H9 (cell line): ENCODE data around the gene USP4. TPM values are rescaled to one million over a fixed set of nuclear protein-coding genes. Genes with fewer than 3 reads are reported as not detected.

Source experiments
- DNase-seq: peaks from one replicate; pipeline ENCODE4 v3.0.0-alpha.2; 2017
- H2AFZ ChIP-seq: one replicate; pipeline ENCODE4 v1.6.1; 2013; ENCODE audit warnings: mild to moderate bottlenecking, low read length, control low read depth, moderate library complexity
- H2AK5ac ChIP-seq: 2 replicates; pipeline ENCODE4 v1.6.1; 2013; ENCODE audit warnings: low read length, control low read depth, mixed read lengths; ENCODE audit not compliant: insufficient read length
- H2BK120ac ChIP-seq: one replicate; pipeline ENCODE4 v1.6.1; 2013; ENCODE audit warnings: low read depth, mild to moderate bottlenecking, low read length, control low read depth, inconsistent platforms; ENCODE audit not compliant: poor library complexity, severe bottlenecking
- H2BK12ac ChIP-seq: 2 replicates; pipeline ENCODE4 v1.6.1; 2013; ENCODE audit warnings: low read length, control low read depth, mixed read lengths, low read depth; ENCODE audit not compliant: insufficient read length
- H2BK15ac ChIP-seq: 2 replicates; pipeline ENCODE4 v1.6.1; 2013; ENCODE audit warnings: low read depth, low read length, control low read depth
- H2BK20ac ChIP-seq: one replicate; pipeline ENCODE4 v1.6.1; 2013; ENCODE audit warnings: low read depth, mild to moderate bottlenecking, low read length, control low read depth, inconsistent platforms; ENCODE audit not compliant: poor library complexity, severe bottlenecking
- H2BK5ac ChIP-seq: 2 replicates; pipeline ENCODE4 v1.6.1; 2013; ENCODE audit warnings: low read length, control low read depth, mixed read lengths; ENCODE audit not compliant: insufficient read length
- H3K14ac ChIP-seq: 2 replicates; pipeline ENCODE4 v1.6.1; 2013; ENCODE audit warnings: low read length, control low read depth; ENCODE audit not compliant: insufficient read depth
- H3K18ac ChIP-seq: 2 replicates; pipeline ENCODE4 v1.6.1; 2013; ENCODE audit warnings: low read depth, mild to moderate bottlenecking, mixed read lengths, low read length, control low read depth; ENCODE audit not compliant: insufficient read length
- H3K23ac ChIP-seq: 2 replicates; pipeline ENCODE4 v1.6.1; 2013; ENCODE audit warnings: low read length, control low read depth, mixed read lengths, low read depth; ENCODE audit not compliant: insufficient read length
- H3K23me2 ChIP-seq: 2 replicates; pipeline ENCODE4 v1.6.1; 2013; ENCODE audit warnings: low read depth, mild to moderate bottlenecking, mixed read lengths, low read length, control low read depth; ENCODE audit not compliant: insufficient read length, poor library complexity, severe bottlenecking
- H3K27ac ChIP-seq: 2 replicates; pipeline ENCODE4 v1.5.1; 2013; ENCODE audit warnings: low read length, control low read depth, mixed read lengths, low read depth; ENCODE audit not compliant: insufficient read length
- H3K27me3 ChIP-seq: 2 replicates; pipeline ENCODE4 v1.6.1; 2013; ENCODE audit warnings: low read length, control low read depth, inconsistent platforms; ENCODE audit not compliant: insufficient read depth
- H3K4ac ChIP-seq: 2 replicates; pipeline ENCODE4 v1.6.1; 2013; ENCODE audit warnings: low read depth, mild to moderate bottlenecking, control low read depth, inconsistent platforms, low read length, moderate library complexity
- H3K4me1 ChIP-seq: 2 replicates; pipeline ENCODE4 v1.6.1; 2013; ENCODE audit warnings: low read length, control low read depth, inconsistent platforms; ENCODE audit not compliant: insufficient read depth
- H3K4me2 ChIP-seq: 2 replicates; pipeline ENCODE4 v1.6.1; 2013; ENCODE audit warnings: low read length, control low read depth, mixed read lengths; ENCODE audit not compliant: insufficient read length, insufficient read depth
- H3K56ac ChIP-seq: 2 replicates; pipeline ENCODE4 v1.6.1; 2013; ENCODE audit warnings: low read depth, mild to moderate bottlenecking, mixed read lengths, low read length, control low read depth; ENCODE audit not compliant: insufficient read length
- H3K79me1 ChIP-seq: 2 replicates; pipeline ENCODE4 v1.6.1; 2013; ENCODE audit warnings: low read depth, mild to moderate bottlenecking, moderate library complexity, low read length, control low read depth, inconsistent platforms; ENCODE audit not compliant: insufficient read depth, poor library complexity, severe bottlenecking
- H3K79me2 ChIP-seq: 2 replicates; pipeline ENCODE4 v1.6.1; 2013; ENCODE audit warnings: low read length, control low read depth, inconsistent platforms; ENCODE audit not compliant: insufficient read depth
- H3K9ac ChIP-seq: 2 replicates; pipeline ENCODE4 v1.6.1; 2013; ENCODE audit warnings: low read length, control low read depth, mixed read lengths; ENCODE audit not compliant: insufficient read length; ENCODE audit errors: extremely low read depth
- H3K9me3 ChIP-seq: one replicate; pipeline ENCODE4 v1.6.1; 2013; ENCODE audit warnings: low read depth, low read length, inconsistent platforms; ENCODE audit not compliant: control insufficient read depth
- H3T11ph ChIP-seq: one replicate; pipeline ENCODE4 v1.6.1; 2013; ENCODE audit warnings: mild to moderate bottlenecking, low read length, control low read depth, inconsistent platforms
- H4K20me1 ChIP-seq: one replicate; pipeline ENCODE4 v1.6.1; 2013; ENCODE audit not compliant: control insufficient read depth, insufficient read length, insufficient read depth
- H4K5ac ChIP-seq: 2 replicates; pipeline ENCODE4 v1.6.1; 2013; ENCODE audit warnings: low read depth, mild to moderate bottlenecking, mixed read lengths, low read length, control low read depth; ENCODE audit not compliant: insufficient read length
- H4K8ac ChIP-seq: replicated peaks from 2 replicates; pipeline ENCODE4 v1.6.1; 2013; ENCODE audit warnings: low read length, control low read depth, mixed read lengths, low read depth; ENCODE audit not compliant: insufficient read length
- H4K91ac ChIP-seq: 2 replicates; pipeline ENCODE4 v1.6.1; 2013; ENCODE audit warnings: low read depth, mild to moderate bottlenecking, moderate library complexity, mixed read lengths, low read length, control low read depth; ENCODE audit not compliant: insufficient read length
- H3K27ac Mint-ChIP-seq, 3 experiments: 2 replicates in 2 of 3; 3 replicates in 1 of 3; pipeline ENCODE4 v1.8.0; 2020 to 2021; ENCODE audit warnings: mixed read lengths in 3 of 3, mild to moderate bottlenecking in 1 of 3, moderate library complexity in 1 of 3
- H3K27me3 Mint-ChIP-seq: 2 replicates; pipeline ENCODE4 v1.8.0; 2021; ENCODE audit warnings: low read depth, mild to moderate bottlenecking, moderate library complexity, mixed read lengths
- H3K36me3 Mint-ChIP-seq, 3 experiments: 2 replicates in 2 of 3; 3 replicates in 1 of 3; pipeline ENCODE4 v1.8.0; 2020 to 2021; ENCODE audit warnings: low read depth in 3 of 3, mixed read lengths in 3 of 3; ENCODE audit not compliant: insufficient read depth in 1 of 3
- H3K4me1 Mint-ChIP-seq, 2 experiments: 2 replicates each; pipeline ENCODE4 v1.8.0; 2020; ENCODE audit warnings: mixed read lengths in 2 of 2
- H3K4me3 Mint-ChIP-seq, 2 experiments: 2 replicates in 1 of 2; 3 replicates in 1 of 2; pipeline ENCODE4 v1.8.0; 2020 to 2021; ENCODE audit warnings: mild to moderate bottlenecking in 2 of 2, mixed read lengths in 2 of 2, moderate library complexity in 1 of 2
- H3K9me3 Mint-ChIP-seq, 2 experiments: 2 replicates in 1 of 2; 3 replicates in 1 of 2; pipeline ENCODE4 v1.8.0; 2020; ENCODE audit warnings: mild to moderate bottlenecking in 2 of 2, mixed read lengths in 2 of 2, moderate library complexity in 1 of 2
- WGBS: extraction: QIAGEN DNeasy Blood & Tissue Kit; methylation state at CpG from one replicate; pipeline ENCODE4 v1.1.7; 2013; ENCODE audit warnings: missing lambda C conversion rate, low lambda C conversion rate, mixed read lengths; ENCODE audit not compliant: insufficient read length; ENCODE audit errors: extremely low coverage; 5-methylcytosine and 5-hydroxymethylcytosine counted together
- total RNA-seq: library from RNA; stranded (reverse); gene quantifications from 2 replicates; pipeline ENCODE4 v1.2.1, GENCODE V29; 2021
- TF ChIP-seq, protein P1 (sequence below): fragments of 200-600 bp; sonication (generic); conservative IDR thresholded peaks from 3 replicates; pipeline ENCODE4 v1.8.0; 2021; ENCODE audit warnings: antibody characterized with exemption, mild to moderate bottlenecking

USP4 gene
- total RNA-seq, 1 experiment from 2014 or later: 36.1 TPM

DNA sequence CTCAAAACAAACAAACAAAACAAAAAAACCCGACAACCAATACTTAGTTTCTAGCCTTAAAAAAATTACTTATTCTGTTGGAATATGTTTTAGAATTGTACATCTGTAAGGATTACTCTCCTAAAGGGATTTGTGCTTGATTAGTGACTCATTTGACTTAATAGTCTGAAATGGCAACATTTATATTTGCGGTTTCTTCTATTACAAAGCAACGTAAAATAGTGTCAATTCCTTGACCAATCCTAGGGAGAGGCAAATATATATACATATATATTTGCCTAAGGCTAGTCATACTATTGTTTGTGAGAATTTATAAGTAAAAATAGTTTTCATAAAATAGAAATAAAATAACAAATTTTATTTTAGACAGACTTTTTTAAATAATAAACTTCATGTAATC is 102.5 kb downstream of the USP4 start:
- Histone ChIP-seq H3K4me2 (no peak overlapping the region), H3K27ac (no peak overlapping the region), H3K27me3 (no peaks in the 10 kb centered on the region), H2BK12ac (no peak overlapping the region), H3K9ac (no peak overlapping the region), H3K23me2 (no peaks in the 10 kb centered on the region), H4K20me1 (no peaks in the 10 kb centered on the region), H2BK15ac (no peak overlapping the region), H3T11ph (no peak overlapping the region), H3K9me3 (peaks cover 18% of the 10 kb centered on the region), H2BK120ac (no peak overlapping the region), H2BK5ac (no peak overlapping the region), H3K56ac (no peak overlapping the region), H3K79me2 (no peaks in the 10 kb centered on the region), H3K4ac (no peak overlapping the region), H4K91ac (no peak overlapping the region), H3K18ac (no peak overlapping the region), H3K4me1 (no peaks in the 10 kb centered on the region), H2AK5ac (no peak overlapping the region), H4K5ac (no peak overlapping the region), H2AFZ (no peak overlapping the region), H3K14ac (no peak overlapping the region), H4K8ac (no peak overlapping the region), H2BK20ac (no peak overlapping the region), H3K23ac (no peak overlapping the region), H3K79me1 (no peaks in the 10 kb centered on the region)
- no peaks in the 10 kb centered on the region for H3K4me1 Mint-ChIP-seq
- TF ChIP-seq, protein P1, sequence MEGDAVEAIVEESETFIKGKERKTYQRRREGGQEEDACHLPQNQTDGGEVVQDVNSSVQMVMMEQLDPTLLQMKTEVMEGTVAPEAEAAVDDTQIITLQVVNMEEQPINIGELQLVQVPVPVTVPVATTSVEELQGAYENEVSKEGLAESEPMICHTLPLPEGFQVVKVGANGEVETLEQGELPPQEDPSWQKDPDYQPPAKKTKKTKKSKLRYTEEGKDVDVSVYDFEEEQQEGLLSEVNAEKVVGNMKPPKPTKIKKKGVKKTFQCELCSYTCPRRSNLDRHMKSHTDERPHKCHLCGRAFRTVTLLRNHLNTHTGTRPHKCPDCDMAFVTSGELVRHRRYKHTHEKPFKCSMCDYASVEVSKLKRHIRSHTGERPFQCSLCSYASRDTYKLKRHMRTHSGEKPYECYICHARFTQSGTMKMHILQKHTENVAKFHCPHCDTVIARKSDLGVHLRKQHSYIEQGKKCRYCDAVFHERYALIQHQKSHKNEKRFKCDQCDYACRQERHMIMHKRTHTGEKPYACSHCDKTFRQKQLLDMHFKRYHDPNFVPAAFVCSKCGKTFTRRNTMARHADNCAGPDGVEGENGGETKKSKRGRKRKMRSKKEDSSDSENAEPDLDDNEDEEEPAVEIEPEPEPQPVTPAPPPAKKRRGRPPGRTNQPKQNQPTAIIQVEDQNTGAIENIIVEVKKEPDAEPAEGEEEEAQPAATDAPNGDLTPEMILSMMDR: no peak
- no peak overlapping the region for H3K27ac Mint-ChIP-seq
- WGBS: no CpG with 5 or more reads among the region's 3 CpGs
- H3K36me3 Mint-ChIP-seq: peaks cover 6 to 19% (median 12%) of the 10 kb centered on the region in 3 experiments; a peak in 6 of 7 replicates
- H3K9me3 Mint-ChIP-seq: peaks cover 47 to 55% of the 10 kb centered on the region in 2 experiments
- H3K27me3 Mint-ChIP-seq: peaks cover 10% of the 10 kb centered on the region; the same call in 1 of the 2 replicates
- DNase-seq: no peak
- no peak overlapping the region for H3K4me3 Mint-ChIP-seq
